ENCODE data around the gene ABLIM2.

DNA sequence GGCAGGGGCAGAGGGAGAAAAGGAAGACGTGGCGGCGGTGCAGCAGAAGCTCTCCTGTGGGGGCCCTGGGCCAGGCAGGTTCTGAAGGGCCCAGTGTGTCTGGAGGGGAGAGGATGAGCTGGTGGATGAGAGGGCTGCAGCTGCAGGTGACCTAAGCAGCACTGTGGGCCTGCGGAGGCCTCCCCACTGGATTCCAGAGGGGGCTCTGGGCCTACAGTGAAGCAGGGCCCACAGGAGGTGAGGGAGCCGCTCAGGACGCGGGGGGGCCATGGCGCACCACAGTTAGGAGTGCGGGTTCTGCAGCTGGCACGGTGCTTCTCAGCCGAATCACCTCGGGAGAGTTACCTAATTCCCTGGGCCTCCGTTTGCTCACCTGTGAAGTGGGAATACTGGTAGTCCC, 10.5 kb downstream of the ABLIM2 start:
- TF ChIP-seq, protein P1, sequence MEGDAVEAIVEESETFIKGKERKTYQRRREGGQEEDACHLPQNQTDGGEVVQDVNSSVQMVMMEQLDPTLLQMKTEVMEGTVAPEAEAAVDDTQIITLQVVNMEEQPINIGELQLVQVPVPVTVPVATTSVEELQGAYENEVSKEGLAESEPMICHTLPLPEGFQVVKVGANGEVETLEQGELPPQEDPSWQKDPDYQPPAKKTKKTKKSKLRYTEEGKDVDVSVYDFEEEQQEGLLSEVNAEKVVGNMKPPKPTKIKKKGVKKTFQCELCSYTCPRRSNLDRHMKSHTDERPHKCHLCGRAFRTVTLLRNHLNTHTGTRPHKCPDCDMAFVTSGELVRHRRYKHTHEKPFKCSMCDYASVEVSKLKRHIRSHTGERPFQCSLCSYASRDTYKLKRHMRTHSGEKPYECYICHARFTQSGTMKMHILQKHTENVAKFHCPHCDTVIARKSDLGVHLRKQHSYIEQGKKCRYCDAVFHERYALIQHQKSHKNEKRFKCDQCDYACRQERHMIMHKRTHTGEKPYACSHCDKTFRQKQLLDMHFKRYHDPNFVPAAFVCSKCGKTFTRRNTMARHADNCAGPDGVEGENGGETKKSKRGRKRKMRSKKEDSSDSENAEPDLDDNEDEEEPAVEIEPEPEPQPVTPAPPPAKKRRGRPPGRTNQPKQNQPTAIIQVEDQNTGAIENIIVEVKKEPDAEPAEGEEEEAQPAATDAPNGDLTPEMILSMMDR (conservative IDR thresholded peaks at IDR 0.05; ENCODE audit: low read length) = no peak
- TF ChIP-seq EZH2phosphoT487 (IDR thresholded peaks at IDR 0.05; ENCODE audit: borderline replicate concordance, low read depth, low read length) = no peak
